GM10266 (cell line): ENCODE data around the gene CD19.

Experiments
- DNase-seq: peaks from one replicate; pipeline ENCODE4 v3.0.0; 2012; ENCODE audit errors: extremely low spot score
- CTCF ChIP-seq: IDR thresholded peaks from 2 replicates; pipeline ENCODE4 v1.5.1; 2012; ENCODE audit warnings: mild to moderate bottlenecking, low read depth; ENCODE audit not compliant: control insufficient read depth, insufficient read depth; ENCODE audit errors: missing control alignments

CD19 gene

GRCh38 chr16:28984091-28984490 is 52.3 kb downstream of the CD19 start:
- TF ChIP-seq CTCF, result no peak
- no peak for DNase-seq

- TF ChIP-seq CTCF, result no peak
- DNase-seq, result peak; percentile 38
These were observed 52.9 kb downstream of the CD19 start, which contains the start of gene LAT for GRCh38 chr16:28984619-28985135. Gene LAT (plus strand): TSS chr16:28985052. CDS start chr16:28985418, 366 bp downstream.

DNA sequence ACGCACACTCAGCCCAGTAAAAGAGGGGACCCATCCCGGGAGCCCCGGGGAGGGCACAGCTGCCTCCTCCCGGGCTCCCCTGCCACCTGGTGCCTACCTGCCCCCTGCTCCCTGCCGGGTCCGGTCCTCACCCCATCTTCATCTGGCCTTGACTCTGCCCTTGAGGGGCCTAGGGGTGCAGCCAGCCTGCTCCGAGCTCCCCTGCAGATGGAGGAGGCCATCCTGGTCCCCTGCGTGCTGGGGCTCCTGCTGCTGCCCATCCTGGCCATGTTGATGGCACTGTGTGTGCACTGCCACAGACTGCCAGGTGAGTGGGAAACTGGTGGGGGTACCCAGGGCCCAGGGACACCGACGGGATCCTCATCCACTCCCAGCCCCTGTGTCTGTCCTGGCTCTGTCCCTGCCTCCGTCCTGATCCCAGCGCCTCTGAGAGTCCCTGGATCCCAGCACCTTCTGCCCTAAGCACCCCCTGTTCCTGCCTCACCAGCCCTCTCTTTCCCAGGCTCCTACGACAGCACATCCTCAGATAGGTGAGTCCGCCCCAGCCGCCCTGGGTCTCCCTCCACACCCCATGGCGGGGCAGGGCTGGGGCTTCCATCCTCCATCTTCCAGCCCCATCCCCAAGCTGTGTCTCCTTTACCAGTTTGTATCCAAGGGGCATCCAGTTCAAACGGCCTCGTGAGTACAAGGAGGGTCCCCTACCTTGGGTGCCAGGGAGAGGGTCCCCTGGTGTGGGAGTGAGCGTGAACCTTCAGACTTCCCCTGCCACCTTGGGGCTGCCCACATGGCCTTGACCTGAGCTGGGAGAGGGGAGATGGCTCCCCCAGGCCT is 53.7 kb downstream of the CD19 start:
- no peak for DNase-seq
- TF ChIP-seq CTCF, result no peak

DNA sequence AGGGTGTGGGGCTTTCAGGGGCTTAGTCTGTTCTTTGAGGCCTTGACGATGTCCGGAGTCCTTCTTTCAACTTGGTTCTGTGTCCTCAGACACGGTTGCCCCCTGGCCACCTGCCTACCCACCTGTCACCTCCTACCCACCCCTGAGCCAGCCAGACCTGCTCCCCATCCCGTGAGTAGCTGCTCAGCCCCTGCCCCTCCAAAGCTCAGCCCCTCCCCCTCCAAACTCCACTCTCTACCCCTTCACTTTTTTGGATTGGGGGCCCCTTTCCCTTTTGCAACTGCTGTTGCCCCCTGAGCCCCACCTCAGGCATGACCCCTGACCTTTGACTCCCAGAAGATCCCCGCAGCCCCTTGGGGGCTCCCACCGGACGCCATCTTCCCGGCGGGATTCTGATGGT is 54.3 kb downstream of the CD19 start:
- no peak for TF ChIP-seq CTCF
- no peak for DNase-seq

DNA sequence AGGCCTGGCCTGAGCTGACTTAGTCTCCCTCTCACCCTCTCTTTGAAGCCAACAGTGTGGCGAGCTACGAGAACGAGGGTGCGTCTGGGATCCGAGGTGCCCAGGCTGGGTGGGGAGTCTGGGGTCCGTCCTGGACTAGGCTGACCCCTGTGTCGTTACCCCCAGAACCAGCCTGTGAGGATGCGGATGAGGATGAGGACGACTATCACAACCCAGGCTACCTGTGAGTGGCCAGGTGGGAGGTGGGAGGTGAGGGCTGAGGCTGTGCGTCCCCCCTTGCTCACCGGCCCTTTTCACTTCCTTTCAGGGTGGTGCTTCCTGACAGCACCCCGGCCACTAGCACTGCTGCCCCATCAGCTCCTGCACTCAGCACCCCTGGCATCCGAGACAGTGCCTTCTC is 54.7 kb downstream of the CD19 start:
- no peak for DNase-seq
- no peak for TF ChIP-seq CTCF

- TF ChIP-seq CTCF, result no peak
- no peak for DNase-seq
These were observed 55.5 kb downstream of the CD19 start for GRCh38 chr16:28987170-28987853.
